ENCODE measurements around the gene MAMDC4. TPM values are rescaled to one million over a fixed set of nuclear protein-coding genes. Genes with fewer than 3 reads are reported as not detected.

The MAMDC4 gene
- total and polyA plus RNA-seq, 2 of the 8 experiments (the other 6 are each of a cell fraction or from before 2014, with no cell fraction given) = 3.1 to 4.5 TPM

GRCh38 chr9:136889858-136890257 is 37.7 kb downstream of the MAMDC4 start (continued):
- TF ChIP-seq CHD7 (IDR thresholded peaks at IDR 0.05; ENCODE audit: insufficient replicate concordance, low read length) (no peak), GABPA (IDR thresholded peaks at IDR 0.05; ENCODE audit: borderline replicate concordance, insufficient read depth, low read length) (no peak), ATF2 (IDR thresholded peaks at IDR 0.05; ENCODE audit: low read length) (no peak), POLR2A (IDR thresholded peaks at IDR 0.05; ENCODE audit: control extremely low read depth in 1 of 2, low read depth in 2 of 2, low read length in 2 of 2) (no peak), CHD2 (IDR thresholded peaks at IDR 0.05; ENCODE audit: low read length) (no peak)

All from H1 (cell line).